ENCODE results near the gene TRAPPC8. TPM values are rescaled to one million over a fixed set of nuclear protein-coding genes. Genes with fewer than 3 reads are reported as not detected.
"Not testable (repeated sequence)": the region's sequence is repeated elsewhere in the genome, so short reads cannot be mapped to it uniquely, and the experiment has no call there.

Gene TRAPPC8
- total and polyA plus RNA-seq, 5 donors from 2014 or later: 15.5 to 45.4 (median 21.2) TPM

- Mint-ChIP-seq H3K4me3 (no peak overlapping the region), H3K27ac (no peak overlapping the region), H3K9me3 (no peaks in the 10 kb centered on the region), H3K4me1 (peaks cover 0 to 4% (median 0%) of the 10 kb centered on the region in 4 donors), H3K27me3 (no peaks in the 10 kb centered on the region), H3K36me3 (peaks cover 47% of the 10 kb centered on the region)
- no peak overlapping the region for H3K27ac ChIP-seq (ENCODE audit: insufficient read depth, low read length, poor library complexity, severe bottlenecking)
- H3K27me3 ChIP-seq (ENCODE audit: control insufficient read depth, insufficient read depth, low read length): no peaks in the 10 kb centered on the region
- no peaks in the 10 kb centered on the region for H3K9me3 ChIP-seq (ENCODE audit: control insufficient read depth in 2 of 2, low read length in 2 of 2)
- H3K36me3 ChIP-seq (ENCODE audit: control insufficient read depth, insufficient read depth, low read length): peaks cover 72% of the 10 kb centered on the region
- no peak for DNase-seq
- no peaks in the 10 kb centered on the region for H3K4me1 ChIP-seq (ENCODE audit: control insufficient read depth, insufficient read depth, low read length, poor library complexity, severe bottlenecking)
- no peak for ATAC-seq (ENCODE audit: low read depth in 2 of 2)
- H3K4me3 ChIP-seq (ENCODE audit: low read depth, low read length): no peak overlapping the region
These were observed 102.4 kb downstream of the TRAPPC8 start for GRCh38 chr18:31840499-31840898.

- H3K36me3 Mint-ChIP-seq: peaks cover 45% of the 10 kb centered on the region
- no peak overlapping the region for H3K27ac Mint-ChIP-seq
These were observed 105.0 kb downstream of the TRAPPC8 start for GRCh38 chr18:31837879-31838278.

GRCh38 chr18:31835528-31836133 lies 107.3 kb downstream of the TRAPPC8 start:
- H3K4me3 Mint-ChIP-seq: no peak overlapping the region
- H3K27me3 Mint-ChIP-seq: no peaks in the 10 kb centered on the region
- Histone ChIP-seq H3K27ac (ENCODE audit: insufficient read depth, low read length, poor library complexity, severe bottlenecking) (no peak overlapping the region), H3K9me3 (ENCODE audit: control insufficient read depth in 2 of 2, low read length in 2 of 2) (no peaks in the 10 kb centered on the region), H3K4me1 (ENCODE audit: control insufficient read depth, insufficient read depth, low read length, poor library complexity, severe bottlenecking) (no peaks in the 10 kb centered on the region), H3K4me3 (ENCODE audit: low read depth, low read length) (no peak overlapping the region), H3K36me3 (ENCODE audit: control insufficient read depth, insufficient read depth, low read length) (peaks cover 73% of the 10 kb centered on the region), H3K27me3 (ENCODE audit: control insufficient read depth, insufficient read depth, low read length) (no peaks in the 10 kb centered on the region)
- H3K27ac Mint-ChIP-seq: peak overlapping the region in 1 of 3 donors; percentile 8
- H3K36me3 Mint-ChIP-seq: peaks cover 40% of the 10 kb centered on the region
- no peak for ATAC-seq (ENCODE audit: low read depth in 2 of 2)
- no peak for DNase-seq
- peaks cover 0 to 7% (median 2%) of the 10 kb centered on the region in 4 donors for H3K4me1 Mint-ChIP-seq
- no peaks in the 10 kb centered on the region for H3K9me3 Mint-ChIP-seq

More at GRCh38 chr18:31837879-31838278, 105.0 kb downstream of the TRAPPC8 start:
- Histone ChIP-seq H3K36me3 (ENCODE audit: control insufficient read depth, insufficient read depth, low read length) (peaks cover 69% of the 10 kb centered on the region), H3K4me3 (ENCODE audit: low read depth, low read length) (no peak overlapping the region), H3K27ac (ENCODE audit: insufficient read depth, low read length, poor library complexity, severe bottlenecking) (no peak overlapping the region), H3K27me3 (ENCODE audit: control insufficient read depth, insufficient read depth, low read length) (no peaks in the 10 kb centered on the region), H3K4me1 (ENCODE audit: control insufficient read depth, insufficient read depth, low read length, poor library complexity, severe bottlenecking) (no peaks in the 10 kb centered on the region), H3K9me3 (ENCODE audit: control insufficient read depth in 2 of 2, low read length in 2 of 2) (no peaks in the 10 kb centered on the region)
- Mint-ChIP-seq H3K4me3 (no peak overlapping the region), H3K4me1 (peaks cover 0 to 8% (median 2%) of the 10 kb centered on the region in 4 donors), H3K27me3 (no peaks in the 10 kb centered on the region), H3K9me3 (no peaks in the 10 kb centered on the region)
- ATAC-seq (ENCODE audit: low read depth in 2 of 2) (no peak), DNase-seq (no peak)

GRCh38 chr18:31831903-31832302 lies 111.0 kb downstream of the TRAPPC8 start:
- H3K4me3 Mint-ChIP-seq: no peak overlapping the region
- Histone ChIP-seq H3K9me3 (ENCODE audit: control insufficient read depth in 2 of 2, low read length in 2 of 2) (no peaks in the 10 kb centered on the region), H3K4me3 (ENCODE audit: low read depth, low read length) (no peak overlapping the region), H3K36me3 (ENCODE audit: control insufficient read depth, insufficient read depth, low read length) (peaks cover 63% of the 10 kb centered on the region), H3K27me3 (ENCODE audit: control insufficient read depth, insufficient read depth, low read length) (no peaks in the 10 kb centered on the region), H3K27ac (ENCODE audit: insufficient read depth, low read length, poor library complexity, severe bottlenecking) (no peak overlapping the region), H3K4me1 (ENCODE audit: control insufficient read depth, insufficient read depth, low read length, poor library complexity, severe bottlenecking) (no peaks in the 10 kb centered on the region)
- ATAC-seq (ENCODE audit: low read depth in 2 of 2) (no peak), DNase-seq (no peak)
- H3K36me3 Mint-ChIP-seq: peaks cover 57% of the 10 kb centered on the region
- no peak overlapping the region for H3K27ac Mint-ChIP-seq
- peaks cover 0 to 5% (median 2%) of the 10 kb centered on the region in 4 donors for H3K4me1 Mint-ChIP-seq
- no peaks in the 10 kb centered on the region for H3K27me3 Mint-ChIP-seq
- H3K9me3 Mint-ChIP-seq: peaks cover 0 to 4% (median 0%) of the 10 kb centered on the region in 7 donors

GRCh38 chr18:31830686-31831085 lies 112.2 kb downstream of the TRAPPC8 start:
- ATAC-seq (ENCODE audit: low read depth in 2 of 2): no peak
- no peaks in the 10 kb centered on the region for H3K4me1 ChIP-seq (ENCODE audit: control insufficient read depth, insufficient read depth, low read length, poor library complexity, severe bottlenecking)
- no peaks in the 10 kb centered on the region for H3K27me3 ChIP-seq (ENCODE audit: control insufficient read depth, insufficient read depth, low read length)
- H3K27ac ChIP-seq (ENCODE audit: insufficient read depth, low read length, poor library complexity, severe bottlenecking): no peak overlapping the region
- peaks cover 54% of the 10 kb centered on the region for H3K36me3 ChIP-seq (ENCODE audit: control insufficient read depth, insufficient read depth, low read length)
- peaks cover 0 to 5% (median 2%) of the 10 kb centered on the region in 4 donors for H3K4me1 Mint-ChIP-seq
- no peaks in the 10 kb centered on the region for H3K27me3 Mint-ChIP-seq
- DNase-seq: no peak
- no peak overlapping the region for H3K4me3 Mint-ChIP-seq
- H3K27ac Mint-ChIP-seq: no peak overlapping the region
- H3K9me3 ChIP-seq (ENCODE audit: control insufficient read depth in 2 of 2, low read length in 2 of 2): no peaks in the 10 kb centered on the region
- H3K36me3 Mint-ChIP-seq: peaks cover 51% of the 10 kb centered on the region
- no peak overlapping the region for H3K4me3 ChIP-seq (ENCODE audit: low read depth, low read length)
- H3K9me3 Mint-ChIP-seq: peaks cover 0 to 4% (median 0%) of the 10 kb centered on the region in 7 donors

GRCh38 chr18:31828613-31829012 lies 114.3 kb downstream of the TRAPPC8 start:
- peaks cover 39% of the 10 kb centered on the region for H3K36me3 Mint-ChIP-seq
- no peak overlapping the region for H3K27ac Mint-ChIP-seq
- H3K4me1 Mint-ChIP-seq: peaks cover 0 to 3% (median 0%) of the 10 kb centered on the region in 4 donors
- H3K27me3 ChIP-seq (ENCODE audit: control insufficient read depth, insufficient read depth, low read length): no peaks in the 10 kb centered on the region
- H3K4me1 ChIP-seq (ENCODE audit: control insufficient read depth, insufficient read depth, low read length, poor library complexity, severe bottlenecking): no peaks in the 10 kb centered on the region
- H3K27me3 Mint-ChIP-seq: no peaks in the 10 kb centered on the region
- no peak overlapping the region for H3K4me3 Mint-ChIP-seq
- peaks cover 41% of the 10 kb centered on the region for H3K36me3 ChIP-seq (ENCODE audit: control insufficient read depth, insufficient read depth, low read length)
- ATAC-seq (ENCODE audit: low read depth in 2 of 2): no peak
- H3K4me3 ChIP-seq (ENCODE audit: low read depth, low read length): no peak overlapping the region
- no peaks in the 10 kb centered on the region for H3K9me3 ChIP-seq (ENCODE audit: control insufficient read depth in 2 of 2, low read length in 2 of 2)
- no peak overlapping the region for H3K27ac ChIP-seq (ENCODE audit: insufficient read depth, low read length, poor library complexity, severe bottlenecking)
- peaks cover 0 to 4% (median 0%) of the 10 kb centered on the region in 7 donors for H3K9me3 Mint-ChIP-seq
- no peak for DNase-seq

GRCh38 chr18:31826673-31827325 lies 116.1 kb downstream of the TRAPPC8 start:
- DNase-seq; H3K9me3 Mint-ChIP-seq; H3K4me1 ChIP-seq (ENCODE audit: control insufficient read depth, insufficient read depth, low read length, poor library complexity, severe bottlenecking); ATAC-seq (ENCODE audit: low read depth in 2 of 2); H3K4me1 Mint-ChIP-seq; H3K27me3 ChIP-seq (ENCODE audit: control insufficient read depth, insufficient read depth, low read length); H3K27me3 Mint-ChIP-seq; H3K4me3 ChIP-seq (ENCODE audit: low read depth, low read length); H3K9me3 ChIP-seq (ENCODE audit: control insufficient read depth in 2 of 2, low read length in 2 of 2); H3K4me3 Mint-ChIP-seq; H3K27ac ChIP-seq (ENCODE audit: insufficient read depth, low read length, poor library complexity, severe bottlenecking): not testable (repeated sequence)
- H3K27ac Mint-ChIP-seq: peak overlapping the region in 1 of 3 donors; percentile 55
- H3K36me3 ChIP-seq (ENCODE audit: control insufficient read depth, insufficient read depth, low read length): peaks cover 29% of the 10 kb centered on the region
- peaks cover 33% of the 10 kb centered on the region for H3K36me3 Mint-ChIP-seq

GRCh38 chr18:31825772-31826171 lies 117.2 kb downstream of the TRAPPC8 start:
- Mint-ChIP-seq H3K9me3 (peaks cover 0 to 4% (median 0%) of the 10 kb centered on the region in 7 donors), H3K27ac (no peak overlapping the region), H3K27me3 (no peaks in the 10 kb centered on the region), H3K36me3 (peaks cover 32% of the 10 kb centered on the region), H3K4me3 (no peak overlapping the region), H3K4me1 (peaks cover 0 to 3% (median 0%) of the 10 kb centered on the region in 4 donors)
- no peaks in the 10 kb centered on the region for H3K4me1 ChIP-seq (ENCODE audit: control insufficient read depth, insufficient read depth, low read length, poor library complexity, severe bottlenecking)
- H3K9me3 ChIP-seq (ENCODE audit: control insufficient read depth in 2 of 2, low read length in 2 of 2): no peaks in the 10 kb centered on the region
- H3K36me3 ChIP-seq (ENCODE audit: control insufficient read depth, insufficient read depth, low read length): peaks cover 19% of the 10 kb centered on the region
- H3K4me3 ChIP-seq (ENCODE audit: low read depth, low read length): no peak overlapping the region
- DNase-seq: no peak
- no peaks in the 10 kb centered on the region for H3K27me3 ChIP-seq (ENCODE audit: control insufficient read depth, insufficient read depth, low read length)
- no peak overlapping the region for H3K27ac ChIP-seq (ENCODE audit: insufficient read depth, low read length, poor library complexity, severe bottlenecking)
- ATAC-seq (ENCODE audit: low read depth in 2 of 2): no peak

Data from CD4-positive, CD25-positive, alpha-beta regulatory T cell (primary cell).